Measurements from ENCODE around the gene ABLIM3. TPM values are rescaled to one million over a fixed set of nuclear protein-coding genes. Genes with fewer than 3 reads are reported as not detected.
"Not testable (repeated sequence)": the region's sequence is repeated elsewhere in the genome, so short reads cannot be mapped to it uniquely, and the experiment has no call there.

The ABLIM3 gene
- total and polyA plus RNA-seq, 2 donors (not counting 3 experiments of a cell fraction or from before 2014, with no cell fraction given) = 16.7 to 42.1 TPM

DNA sequence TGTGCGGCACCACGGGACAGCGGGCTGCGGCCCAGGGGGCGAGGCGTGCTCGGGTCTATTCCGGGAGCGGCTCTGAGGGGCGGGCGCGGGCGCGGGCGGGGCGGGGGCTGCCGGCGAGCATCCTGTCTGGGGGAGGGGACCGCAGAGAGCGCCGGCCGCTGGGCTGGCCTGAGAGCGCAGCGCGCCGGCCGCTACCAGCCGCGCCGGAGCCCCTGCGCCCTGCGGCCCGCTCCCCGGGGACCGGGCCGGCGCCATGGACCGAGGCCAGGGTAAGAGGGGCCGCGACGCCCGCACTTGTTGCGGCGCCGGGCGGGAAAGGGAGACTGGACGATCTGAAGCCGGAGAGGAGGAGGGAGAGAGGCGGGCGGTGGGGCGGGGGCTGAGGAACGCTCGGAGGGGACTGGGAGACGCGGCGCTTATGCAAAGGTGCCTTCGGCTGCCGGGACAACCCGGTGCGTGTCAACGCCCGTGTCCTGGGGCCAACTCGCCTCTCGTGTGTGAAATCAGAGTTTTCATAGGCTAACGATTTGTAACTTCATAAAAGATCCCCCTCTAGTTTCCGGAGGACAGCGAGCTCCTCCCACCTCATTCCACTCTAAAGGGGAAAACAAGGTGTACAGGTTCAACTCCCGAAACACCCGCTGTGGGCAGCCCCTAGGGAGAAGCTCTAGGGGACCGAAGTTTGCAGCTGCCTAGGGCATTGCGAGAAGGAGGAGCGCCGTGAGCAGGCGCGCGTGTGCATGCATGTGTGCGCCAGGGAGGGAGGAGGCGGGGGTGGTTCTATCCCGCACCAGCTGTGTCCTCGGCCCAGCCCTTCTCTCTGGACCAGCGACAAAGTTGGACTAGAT lies 130.6 kb downstream of the ABLIM3 start, which contains the start of gene AFAP1L1:
Gene AFAP1L1, plus strand, starts transcription at position 144 of the 848 bp plus-strand sequence. Its CDS starts 110 bp downstream, at position 254.
- intact Hi-C loops (cut with micrococcal nuclease) = loop anchor here (1.0 to 2.0 kb wide), 7 partner anchors 17 to 159 kb away; partner anchors contain the start of gene GRPEL2
- H3K27me3 ChIP-seq (ENCODE audit: control insufficient read depth in 2 of 2, insufficient read depth in 2 of 2, low read length in 2 of 2) = no peaks in the 10 kb centered on the region
- TF ChIP-seq POLR2A (IDR thresholded peaks at IDR 0.05; ENCODE audit: low read depth, low read length) (peak; percentile 63), EZH2 (IDR thresholded peaks at IDR 0.05; ENCODE audit: borderline replicate concordance, low read depth, low read length, severe bottlenecking) (no peak), MAX (IDR thresholded peaks at IDR 0.05; ENCODE audit: insufficient read depth, insufficient read length) (peak; percentile 41), CTCF (IDR thresholded peaks at IDR 0.05; ENCODE audit: extremely low read depth in 1 of 2, insufficient read depth in 1 of 2, low read depth in 1 of 2, low read length in 2 of 2) (no peak), GATA2 (IDR thresholded peaks at IDR 0.05; ENCODE audit: insufficient read depth, insufficient read length, low read depth, low read length) (no peak), MYC (IDR thresholded peaks at IDR 0.05; ENCODE audit: low read depth, low read length) (peak; percentile 45), FOS (IDR thresholded peaks at IDR 0.05; ENCODE audit: borderline replicate concordance, insufficient read depth, low read length) (no peak), JUN (IDR thresholded peaks at IDR 0.05; ENCODE audit: borderline replicate concordance, insufficient read depth, insufficient read length, low read depth) (no peak), POLR2AphosphoS5 (IDR thresholded peaks at IDR 0.05; ENCODE audit: insufficient read depth, low read depth, low read length) (peak; percentile 53)
- peak within 1 kb of the TSS; percentile 82 for H3K4me2 ChIP-seq (ENCODE audit: insufficient read depth, low read length)
- peak within 1 kb of the TSS; percentile 62 to 96 (median 93) for H3K4me3 ChIP-seq (replicated peaks in 1 of 3; ENCODE audit: insufficient read depth in 1 of 3, low read depth in 1 of 3, low read length in 3 of 3)
- peak within 1 kb of the TSS; percentile 67 for H3K27ac ChIP-seq (ENCODE audit: insufficient read depth, low read depth, low read length)
- H3K36me3 ChIP-seq (ENCODE audit: control insufficient read depth in 2 of 2, extremely low read depth in 1 of 2, insufficient read depth in 2 of 2, low read length in 2 of 2) = no peaks in the 10 kb centered on the region
- BruUV-seq (replicated peaks) = no TSS peak
- CTCF ChIA-PET = interaction anchor here (0.7 to 1.8 kb wide), 9 partner anchors 17 to 163 kb away, joined by 3 to 11 read pairs (median 5); no protein-coding TSS in a partner anchor
- DNase-seq (ENCODE audit: low read depth, low spot score) (peak; percentile 67), FAIRE-seq (peak; percentile 84)
- POLR2A ChIA-PET = interaction anchor here (1.1 to 1.3 kb wide), 2 partner anchors 34 to 75 kb away, joined by 3 read pairs; no protein-coding TSS in a partner anchor
- H3K4me1 ChIP-seq (ENCODE audit: control insufficient read depth, extremely low read depth, insufficient read depth, low read length) = peaks cover 11% of the 10 kb centered on the region
- H3K9me1 ChIP-seq (replicated peaks; ENCODE audit: control insufficient read depth, extremely low read depth, insufficient read depth, low read length) = no peaks in the 10 kb centered on the region
- H4K20me1 ChIP-seq (replicated peaks; ENCODE audit: control insufficient read depth, extremely low read depth, insufficient read depth, low read length) = no peaks in the 10 kb centered on the region
- dilution Hi-C loops (cut with MboI; ENCODE audit: extremely low pct_ligation_motif_present, low sequenced_read_pairs) = no loop called here
- H3K9me3 ChIP-seq (replicated peaks; ENCODE audit: control insufficient read depth, insufficient read depth, low read length) = peaks cover 2% of the 10 kb centered on the region
- peak within 1 kb of the TSS; percentile 79 for H3K9ac ChIP-seq (replicated peaks; ENCODE audit: extremely low read depth, insufficient read depth, low read length)
- no peaks in the 10 kb centered on the region for H3K79me2 ChIP-seq (ENCODE audit: control insufficient read depth, insufficient read depth, low read length)
- peak within 1 kb of the TSS; percentile 97 for H2AFZ ChIP-seq (ENCODE audit: low read depth, low read length)

DNA sequence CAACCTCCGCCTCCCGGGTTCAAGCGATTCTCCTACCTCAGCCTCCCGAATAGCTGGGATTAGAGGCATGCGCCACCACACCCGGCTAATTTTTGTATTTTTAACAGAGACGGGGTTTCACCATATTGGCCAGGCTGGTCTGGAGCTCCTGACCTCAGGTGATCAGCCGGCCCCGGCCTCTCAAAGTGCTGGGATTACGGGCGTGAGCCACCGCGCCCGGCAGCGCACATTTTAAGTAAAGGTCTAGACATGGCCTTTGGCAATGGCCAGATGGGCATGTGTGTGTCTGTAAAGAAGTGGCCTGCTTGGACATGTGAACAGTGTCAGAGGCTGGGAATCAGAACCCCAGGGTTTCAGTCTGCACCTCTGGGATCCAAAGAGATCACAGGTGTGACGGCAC lies 131.5 kb downstream of the ABLIM3 start:
- Histone ChIP-seq H3K27ac (ENCODE audit: insufficient read depth, low read depth, low read length) (peak overlapping the region; percentile 67), H3K4me3 (replicated peaks in 1 of 3; ENCODE audit: insufficient read depth in 1 of 3, low read depth in 1 of 3, low read length in 3 of 3) (peak overlapping the region in 2 of 3 experiments; percentile 62 to 93), H3K4me2 (ENCODE audit: insufficient read depth, low read length) (peak overlapping the region; percentile 72), H3K4me1 (ENCODE audit: control insufficient read depth, extremely low read depth, insufficient read depth, low read length) (peaks cover 11% of the 10 kb centered on the region), H3K9ac (replicated peaks; ENCODE audit: extremely low read depth, insufficient read depth, low read length) (peak overlapping the region; percentile 79)
- H2AFZ ChIP-seq (ENCODE audit: low read depth, low read length); H3K79me2 ChIP-seq (ENCODE audit: control insufficient read depth, insufficient read depth, low read length); DNase-seq (ENCODE audit: low read depth, low spot score); H3K27me3 ChIP-seq (ENCODE audit: control insufficient read depth in 2 of 2, insufficient read depth in 2 of 2, low read length in 2 of 2); H4K20me1 ChIP-seq (replicated peaks; ENCODE audit: control insufficient read depth, extremely low read depth, insufficient read depth, low read length); dilution Hi-C loops (cut with MboI; ENCODE audit: extremely low pct_ligation_motif_present, low sequenced_read_pairs); FAIRE-seq; H3K36me3 ChIP-seq (ENCODE audit: control insufficient read depth in 2 of 2, extremely low read depth in 1 of 2, insufficient read depth in 2 of 2, low read length in 2 of 2); H3K9me1 ChIP-seq (replicated peaks; ENCODE audit: control insufficient read depth, extremely low read depth, insufficient read depth, low read length); H3K9me3 ChIP-seq (replicated peaks; ENCODE audit: control insufficient read depth, insufficient read depth, low read length): not testable (repeated sequence)
- ChIA-PET CTCF (interaction anchor here (0.7 to 1.8 kb wide), 9 partner anchors 16 to 162 kb away, joined by 3 to 11 read pairs (median 5); no protein-coding TSS in a partner anchor), POLR2A (interaction anchor here (1.1 to 1.3 kb wide), 2 partner anchors 33 to 74 kb away, joined by 3 read pairs; no protein-coding TSS in a partner anchor)
- TSS peak; percentile 38 for BruUV-seq (replicated peaks)
- intact Hi-C loops (cut with micrococcal nuclease) = loop anchor here (1.0 to 2.0 kb wide), 5 partner anchors 17 to 158 kb away; no protein-coding TSS in a partner anchor
